Measurements from ENCODE around the gene CP. TPM values are rescaled to one million over a fixed set of nuclear protein-coding genes. Genes with fewer than 3 reads are reported as not detected.
"Not testable (repeated sequence)": the region's sequence is repeated elsewhere in the genome, so short reads cannot be mapped to it uniquely, and the experiment has no call there.

CP gene
- total RNA-seq, 2 experiments from 2014 or later, result not detected

DNA sequence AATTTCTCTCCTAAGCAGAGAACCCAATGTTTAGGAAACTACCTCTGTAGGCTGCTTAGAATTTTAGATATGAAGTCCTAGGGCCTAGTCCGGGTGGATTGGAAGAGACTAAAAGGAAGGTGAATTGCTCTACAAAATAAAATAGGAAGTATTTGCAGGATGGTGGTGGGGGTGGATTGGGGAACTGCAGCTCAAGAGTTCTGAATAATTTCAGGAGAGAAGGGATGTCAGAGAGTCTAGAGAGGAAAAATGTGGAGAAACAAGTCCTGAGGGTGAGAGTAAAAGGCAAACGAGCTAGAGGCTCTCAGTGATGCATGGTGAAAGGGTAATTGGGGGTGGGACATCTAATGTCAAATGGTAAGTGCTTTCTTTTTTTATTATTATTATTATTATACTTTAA is 10.2 kb upstream of the CP start:
- CTCF ChIA-PET, result no interaction called here
- POLR2A ChIA-PET, result interaction anchor here (0.8 kb wide), 1 partner anchor 14 kb away, joined by 4 read pairs; no protein-coding TSS in a partner anchor

GRCh38 chr3:149227591-149228268 is 6.1 kb upstream of the CP start:
- CTCF ChIA-PET, result no interaction called here
- POLR2A ChIA-PET, result no interaction called here

- POLR2A ChIA-PET, result no interaction called here
- CTCF ChIA-PET, result interaction anchor here (0.6 kb wide), 1 partner anchor 12 kb away, joined by 3 read pairs; no protein-coding TSS in a partner anchor
Measured at GRCh38 chr3:149226776-149227175, 5.1 kb upstream of the CP start.

GRCh38 chr3:149224736-149225594 is 3.3 kb upstream of the CP start:
- ChIA-PET POLR2A (interaction anchor here (1.2 kb wide), 1 partner anchor 234 kb away, joined by 3 read pairs; no protein-coding TSS in a partner anchor), CTCF (interaction anchor here (0.6 kb wide), 1 partner anchor 131 kb away, joined by 3 read pairs; no protein-coding TSS in a partner anchor)

DNA sequence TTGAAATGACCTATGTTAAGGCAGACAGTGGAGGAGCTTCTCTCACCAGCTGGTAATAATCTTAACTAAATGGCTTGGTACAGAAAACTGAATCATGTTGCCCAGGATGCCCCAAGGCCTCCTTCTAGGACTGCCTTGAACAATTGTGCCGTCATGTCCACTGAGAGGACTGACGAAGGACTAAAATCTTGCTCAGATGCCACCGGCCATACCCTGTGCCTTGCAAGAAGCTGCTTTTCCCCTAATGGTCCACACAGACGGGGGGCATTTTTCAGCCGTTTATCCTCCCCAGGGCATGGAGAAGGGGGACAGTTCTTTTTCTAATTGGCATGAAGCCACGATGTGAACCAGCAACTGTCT is 1.8 kb upstream of the CP start:
- CTCF ChIA-PET, result no interaction called here
- POLR2A ChIA-PET, result no interaction called here

GRCh38 chr3:149219380-149220121 is 2.1 kb downstream of the CP start:
- POLR2A ChIA-PET, result not testable (repeated sequence)
- CTCF ChIA-PET, result interaction anchor here (1.2 kb wide), 1 partner anchor 10 kb away, joined by 3 read pairs; no protein-coding TSS in a partner anchor

GRCh38 chr3:149217347-149217746 is 4.3 kb downstream of the CP start:
- POLR2A ChIA-PET, result no interaction called here

DNA sequence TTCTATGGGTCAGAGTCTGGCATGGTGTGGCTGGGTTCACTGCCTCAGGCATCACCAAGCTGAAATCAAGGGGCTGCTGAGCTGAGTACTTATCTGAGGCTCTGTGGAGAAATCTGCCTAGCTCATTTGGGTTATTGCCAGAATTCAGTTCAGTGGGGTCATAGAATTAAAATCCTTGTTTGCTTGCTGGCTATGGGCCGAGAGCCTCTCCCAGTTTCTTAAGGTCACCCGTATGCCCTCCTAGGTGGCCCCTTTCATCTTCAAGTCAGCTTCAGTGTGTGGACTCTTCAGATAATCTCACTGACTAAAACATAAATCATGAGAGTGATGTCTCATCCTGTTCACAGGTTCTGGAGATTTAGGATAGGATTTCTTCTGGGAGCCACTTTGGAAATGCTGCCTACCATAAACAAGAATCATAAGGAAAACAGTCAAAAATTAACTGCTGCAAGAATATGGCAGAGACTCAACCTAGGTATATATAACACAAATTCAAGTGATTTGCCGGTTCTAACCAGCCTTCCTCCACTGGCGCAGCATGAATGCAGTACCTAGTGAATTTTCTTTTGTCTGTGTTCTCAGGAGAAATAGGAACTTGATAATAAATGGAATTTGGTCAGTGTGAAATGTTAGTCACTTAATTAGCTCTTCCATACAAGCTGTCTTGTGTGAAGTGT is 5.3 kb downstream of the CP start:
- POLR2A ChIA-PET, result no interaction called here
- CTCF ChIA-PET, result no interaction called here

More at GRCh38 chr3:149217347-149217746, 4.3 kb downstream of the CP start:
- CTCF ChIA-PET, result no interaction called here

- POLR2A ChIA-PET, result no interaction called here
- CTCF ChIA-PET, result no interaction called here
Measured at GRCh38 chr3:149215515-149215914, 6.1 kb downstream of the CP start.

DNA sequence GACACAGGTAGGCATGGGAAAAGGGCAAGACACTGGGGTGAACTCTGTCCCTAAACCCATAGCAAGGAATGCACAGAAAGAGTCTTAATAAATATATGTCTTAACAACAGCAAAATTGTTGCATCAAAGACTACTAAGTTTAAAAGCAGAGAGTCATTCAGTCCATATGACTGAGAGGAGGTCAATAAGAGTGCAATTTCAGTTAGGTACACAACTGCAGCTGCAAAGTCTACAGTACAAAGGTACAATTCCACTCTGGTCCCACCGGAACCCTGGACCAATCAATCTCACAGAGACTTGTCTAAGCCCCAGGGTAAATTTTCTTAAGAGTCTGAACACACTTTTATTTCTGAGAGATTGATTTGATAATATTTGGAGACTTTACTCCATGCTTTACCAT is 6.9 kb downstream of the CP start:
- CTCF ChIA-PET, result no interaction called here
- POLR2A ChIA-PET, result no interaction called here

DNA sequence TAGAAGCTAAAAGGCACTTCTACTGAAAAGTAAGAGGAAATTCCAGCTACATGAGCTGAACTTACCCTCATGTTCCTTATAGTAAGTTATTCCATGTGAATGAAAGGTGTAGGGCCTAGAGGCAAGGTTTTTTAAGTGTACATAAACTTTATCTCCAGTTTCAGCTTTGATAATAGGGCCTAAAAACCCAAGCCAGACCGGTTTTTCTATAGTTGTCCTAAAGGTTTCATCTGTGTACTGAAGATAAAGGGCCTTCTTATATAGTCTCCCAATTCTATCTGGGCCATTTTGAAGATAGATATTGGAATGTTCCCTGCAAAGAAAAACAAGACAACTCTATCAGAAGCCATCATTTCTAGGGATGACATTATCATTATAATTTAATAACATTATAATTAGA is 9.2 kb downstream of the CP start:
- CTCF ChIA-PET, result no interaction called here

GRCh38 chr3:149209431-149209830 is 12.2 kb downstream of the CP start:
- POLR2A ChIA-PET, result no interaction called here

More for the DNA sequence above, 9.2 kb downstream of the CP start:
- POLR2A ChIA-PET, result no interaction called here

GRCh38 chr3:149207475-149207874 is 14.2 kb downstream of the CP start:
- ChIA-PET CTCF (no interaction called here), POLR2A (no interaction called here)

More at GRCh38 chr3:149209431-149209830, 12.2 kb downstream of the CP start:
- CTCF ChIA-PET, result interaction anchor here (1.0 kb wide), 1 partner anchor 10 kb away, joined by 3 read pairs; no protein-coding TSS in a partner anchor

GRCh38 chr3:149204390-149204991 is 17.1 kb downstream of the CP start:
- POLR2A ChIA-PET, result no interaction called here
- CTCF ChIA-PET, result no interaction called here

DNA sequence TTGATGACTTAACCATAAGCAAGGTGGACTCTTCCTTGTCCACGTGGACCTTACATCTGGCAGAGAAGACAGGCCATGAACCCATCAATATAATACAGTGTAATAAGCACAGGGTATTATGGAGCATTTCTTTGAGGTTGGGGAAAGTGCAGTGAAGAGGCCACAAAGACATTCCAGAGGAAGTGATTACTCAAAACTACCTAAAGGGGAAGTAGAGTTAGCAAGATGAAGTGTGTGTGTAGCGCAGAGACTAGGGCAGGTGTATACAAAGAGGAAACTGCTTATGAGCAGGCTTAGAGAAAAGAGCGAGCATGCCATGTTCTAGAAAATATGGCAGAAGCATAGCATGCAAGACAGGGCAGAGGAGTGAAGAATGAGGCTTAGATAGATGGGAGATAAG is 17.9 kb downstream of the CP start:
- ChIA-PET POLR2A (no interaction called here), CTCF (no interaction called here)

DNA sequence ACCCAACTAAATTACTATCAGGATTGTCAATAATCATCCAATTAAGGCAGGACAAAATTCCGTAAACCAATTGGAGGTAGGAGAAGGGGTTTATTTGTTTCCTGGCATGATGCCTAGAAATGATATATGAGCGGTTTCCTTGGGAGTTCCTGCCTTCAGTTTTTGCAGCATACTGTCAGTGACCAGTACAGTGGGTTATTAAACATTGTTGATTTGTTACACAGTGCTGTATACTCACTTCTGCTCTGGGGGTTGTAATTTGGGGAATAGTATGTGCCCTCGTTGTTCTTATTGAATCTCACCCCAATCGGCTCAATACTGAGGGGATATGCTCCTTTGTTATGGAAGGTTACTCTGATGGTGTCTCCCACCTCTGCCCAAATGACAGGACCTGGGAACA is 22.2 kb downstream of the CP start:
- POLR2A ChIA-PET, result no interaction called here
- CTCF ChIA-PET, result no interaction called here

DNA sequence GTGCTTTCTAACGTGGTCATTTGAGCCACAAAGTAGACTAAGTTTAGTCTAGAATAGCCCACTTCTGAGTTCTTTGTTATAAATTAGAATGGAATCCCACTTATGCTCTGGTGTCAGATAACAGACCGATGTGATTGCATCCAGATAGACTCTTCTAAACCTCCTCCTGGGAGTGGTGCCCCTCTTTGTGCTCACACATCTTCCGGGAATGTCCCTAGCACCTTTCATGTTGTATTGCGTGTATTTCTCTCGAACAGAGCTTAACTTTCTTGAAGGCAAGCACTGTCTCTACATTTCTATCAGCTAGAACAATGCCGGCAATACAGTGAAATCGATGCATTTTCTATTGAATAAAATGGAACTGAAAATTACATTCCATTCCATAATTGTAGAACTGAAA is 23.0 kb downstream of the CP start:
- ChIA-PET POLR2A (no interaction called here), CTCF (no interaction called here)

DNA sequence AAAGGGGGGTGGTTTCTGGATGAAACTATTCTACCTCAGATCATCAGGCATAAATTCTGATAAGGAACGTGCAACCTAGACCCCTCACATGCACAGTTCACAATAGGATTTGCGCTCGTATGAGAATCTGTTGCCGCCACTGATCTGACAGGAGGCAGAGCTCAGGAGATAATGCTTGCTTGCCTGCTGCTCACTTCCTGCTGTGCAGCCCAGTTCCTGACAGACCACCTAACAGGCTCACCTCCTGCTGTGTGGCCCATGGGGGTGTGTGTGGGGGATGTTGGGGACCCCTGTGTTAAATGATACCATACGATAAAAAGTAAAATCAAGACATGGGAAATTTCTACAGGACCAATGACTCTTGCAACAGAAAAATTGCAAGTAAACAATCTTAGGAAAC is 24.0 kb downstream of the CP start:
- CTCF ChIA-PET, result no interaction called here
- POLR2A ChIA-PET, result no interaction called here

GRCh38 chr3:149196805-149197592 is 24.6 kb downstream of the CP start:
- CTCF ChIA-PET, POLR2A ChIA-PET: not testable (repeated sequence)
